RWPE2 (cell line): ENCODE measurements around the gene DKKL1.

Source experiments
- ATAC-seq: fragments of 200-7000 bp; cut with Tn5 transposase; 3 replicates; pipeline ENCODE4 v1.9.1; 2021; ENCODE audit warnings: low read depth
- DNase-seq: peaks from one replicate; pipeline ENCODE4 v3.0.0-alpha.2; 2020; ENCODE audit warnings: low spot score
- H3K27ac ChIP-seq: fragments of 450-650 bp; 2 replicates; pipeline ENCODE4 v1.5.1; 2017; ENCODE audit warnings: mild to moderate bottlenecking; ENCODE audit not compliant: poor library complexity, severe bottlenecking
- H3K27me3 ChIP-seq: fragments of 250-450 bp; sonication (Bioruptor Pico); 2 replicates; pipeline ENCODE4 v1.5.1; 2021; ENCODE audit warnings: mild to moderate bottlenecking, moderate library complexity; ENCODE audit not compliant: insufficient read depth, poor library complexity, severe bottlenecking
- H3K36me3 ChIP-seq: fragments of 250-450 bp; sonication (Bioruptor Pico); 2 replicates; pipeline ENCODE4 v1.5.1; 2020; ENCODE audit warnings: low read depth, mild to moderate bottlenecking, moderate library complexity
- H3K4me1 ChIP-seq: fragments of 250-450 bp; sonication (Bioruptor Pico); 2 replicates; pipeline ENCODE4 v1.5.1; 2021; ENCODE audit warnings: mild to moderate bottlenecking, moderate library complexity; ENCODE audit not compliant: insufficient read depth, poor library complexity, severe bottlenecking
- H3K4me3 ChIP-seq: fragments of 250-450 bp; sonication (Bioruptor Pico); 2 replicates; pipeline ENCODE4 v1.5.1; 2021; ENCODE audit warnings: mild to moderate bottlenecking, moderate library complexity; ENCODE audit not compliant: severe bottlenecking
- H3K9me3 ChIP-seq: fragments of 250-450 bp; sonication (Bioruptor Pico); 2 replicates; pipeline ENCODE4 v1.5.1; 2021; ENCODE audit warnings: mild to moderate bottlenecking, moderate library complexity; ENCODE audit not compliant: severe bottlenecking
- CTCF ChIP-seq: fragments of 450-650 bp; IDR thresholded peaks from one replicate; pipeline ENCODE4 v1.5.1; 2017; ENCODE audit warnings: mild to moderate bottlenecking, moderate library complexity; ENCODE audit not compliant: poor library complexity, severe bottlenecking

DKKL1 gene

GRCh38 chr19:49348305-49349189, 15.1 kb upstream of the DKKL1 start:
- H3K9me3 ChIP-seq: no peaks in the 10 kb centered on the region
- H3K27ac ChIP-seq: no peak overlapping the region
- H3K36me3 ChIP-seq: peaks cover 33% of the 10 kb centered on the region
- H3K27me3 ChIP-seq: no peaks in the 10 kb centered on the region
- no peak for DNase-seq
- ATAC-seq: no peak
- no peaks in the 10 kb centered on the region for H3K4me1 ChIP-seq
- no peak for TF ChIP-seq CTCF
- no peak overlapping the region for H3K4me3 ChIP-seq

GRCh38 chr19:49349567-49349966, 14.1 kb upstream of the DKKL1 start:
- Histone ChIP-seq H3K36me3 (peaks cover 35% of the 10 kb centered on the region), H3K4me1 (no peaks in the 10 kb centered on the region), H3K27ac (no peak overlapping the region), H3K9me3 (no peaks in the 10 kb centered on the region), H3K4me3 (no peak overlapping the region), H3K27me3 (no peaks in the 10 kb centered on the region)
- no peak for TF ChIP-seq CTCF
- DNase-seq (no peak), ATAC-seq (no peak)

GRCh38 chr19:49355909-49356353, 7.7 kb upstream of the DKKL1 start:
- H3K9me3 ChIP-seq: no peaks in the 10 kb centered on the region
- H3K36me3 ChIP-seq: peaks cover 20% of the 10 kb centered on the region
- DNase-seq (no peak), ATAC-seq (no peak)
- H3K27me3 ChIP-seq: no peaks in the 10 kb centered on the region
- TF ChIP-seq CTCF: no peak
- no peak overlapping the region for H3K27ac ChIP-seq
- H3K4me1 ChIP-seq: no peaks in the 10 kb centered on the region
- H3K4me3 ChIP-seq: no peak overlapping the region

DNA sequence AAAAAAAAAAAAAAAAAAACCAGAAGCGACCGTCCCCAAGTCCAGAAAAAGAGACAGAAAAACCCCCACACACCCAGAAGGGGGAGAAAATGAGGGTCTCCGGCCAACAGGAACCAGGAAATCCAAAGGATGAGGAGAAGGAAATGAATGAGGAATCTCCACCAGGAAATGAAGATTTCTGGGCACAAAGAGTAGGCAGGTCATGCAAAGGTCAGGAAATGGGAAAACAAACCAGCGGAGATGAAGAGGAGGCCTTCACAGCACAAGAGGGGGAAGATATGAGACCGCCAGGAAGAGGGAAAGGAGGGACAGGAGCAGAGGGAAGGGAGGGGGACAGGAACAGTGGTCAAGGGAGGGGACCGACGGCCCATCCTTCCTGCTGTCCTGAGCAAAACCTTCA, 7.3 kb upstream of the DKKL1 start:
- H3K27ac ChIP-seq: no peak overlapping the region
- DNase-seq (no peak), ATAC-seq (no peak)
- H3K9me3 ChIP-seq: no peaks in the 10 kb centered on the region
- no peak overlapping the region for H3K4me3 ChIP-seq
- no peaks in the 10 kb centered on the region for H3K27me3 ChIP-seq
- no peaks in the 10 kb centered on the region for H3K4me1 ChIP-seq
- TF ChIP-seq CTCF: no peak
- H3K36me3 ChIP-seq: peaks cover 16% of the 10 kb centered on the region

- H3K36me3 ChIP-seq: peaks cover 14% of the 10 kb centered on the region
These were observed 6.5 kb upstream of the DKKL1 start for GRCh38 chr19:49357186-49357585.

More at GRCh38 chr19:49357186-49357585, 6.5 kb upstream of the DKKL1 start:
- no peak overlapping the region for H3K4me3 ChIP-seq
- no peaks in the 10 kb centered on the region for H3K27me3 ChIP-seq
- TF ChIP-seq CTCF: no peak
- no peak for DNase-seq
- ATAC-seq: no peak
- H3K4me1 ChIP-seq: no peaks in the 10 kb centered on the region
- H3K9me3 ChIP-seq: no peaks in the 10 kb centered on the region
- H3K27ac ChIP-seq: no peak overlapping the region
